Measurements from ENCODE around the gene AGAP1.
"Not testable (repeated sequence)": the region's sequence is repeated elsewhere in the genome, so short reads cannot be mapped to it uniquely, and the experiment has no call there.

AGAP1 gene

DNA sequence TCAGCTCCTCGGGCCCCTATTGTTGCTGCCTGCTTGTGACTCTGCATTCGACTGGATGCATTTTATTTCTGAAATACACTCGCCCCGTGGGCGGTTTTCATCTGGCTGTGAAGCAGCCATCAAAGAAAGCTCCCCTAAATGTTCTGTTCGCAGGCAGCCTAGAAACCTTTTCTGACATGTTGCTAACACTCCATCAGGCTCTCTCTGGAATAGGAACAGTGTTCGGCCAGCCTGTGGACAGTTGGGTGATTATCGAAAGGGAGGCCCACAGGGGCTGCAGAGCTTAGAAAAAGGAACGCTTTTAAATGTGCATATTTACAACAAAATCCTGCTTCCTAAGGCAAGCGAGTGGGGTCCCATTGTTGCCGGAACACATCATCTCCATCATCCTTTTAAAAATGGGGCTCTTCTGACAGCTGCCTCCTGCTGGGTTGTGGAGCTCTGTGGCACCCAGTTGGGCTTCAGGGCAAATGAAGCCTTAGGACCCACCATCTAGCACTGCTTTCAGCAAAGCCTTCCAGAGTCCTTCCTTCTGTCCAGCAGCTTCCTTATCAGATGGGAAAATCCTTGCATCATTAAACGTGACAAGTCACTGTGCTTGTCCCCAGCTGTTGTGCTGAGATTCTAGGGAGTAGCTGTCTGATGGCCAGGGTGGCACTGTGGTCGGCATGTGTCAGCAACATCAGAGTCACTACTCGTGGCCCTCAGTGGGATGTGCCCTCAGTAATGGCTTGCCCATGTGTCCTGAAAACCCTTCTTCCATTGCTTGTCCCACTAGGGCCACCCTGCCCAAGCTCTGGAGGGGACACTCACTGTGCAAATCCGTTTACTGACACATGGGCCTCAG lies 571.7 kb downstream of the AGAP1 start:
- DNase-seq (ENCODE audit: low read depth), result no peak

DNA sequence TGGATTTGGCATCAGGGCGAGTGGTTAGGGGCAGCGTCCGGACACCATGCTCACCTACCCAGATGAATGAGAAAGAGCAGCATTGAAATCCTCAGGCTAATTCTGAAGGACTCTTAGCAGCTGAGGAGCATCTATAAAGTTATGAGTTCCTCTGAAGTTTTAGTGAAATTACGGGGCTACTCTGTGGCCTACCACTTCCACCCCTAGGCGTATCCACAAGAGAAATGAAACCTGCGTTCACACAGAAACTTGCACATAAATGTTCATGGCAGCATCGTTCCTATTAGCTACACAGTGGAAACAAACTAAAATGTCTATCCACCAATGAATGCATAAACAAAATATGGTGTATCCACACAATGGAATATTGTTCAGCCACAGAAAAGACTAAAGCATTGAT lies 576.4 kb downstream of the AGAP1 start:
- no peak for DNase-seq (ENCODE audit: low read depth)

DNA sequence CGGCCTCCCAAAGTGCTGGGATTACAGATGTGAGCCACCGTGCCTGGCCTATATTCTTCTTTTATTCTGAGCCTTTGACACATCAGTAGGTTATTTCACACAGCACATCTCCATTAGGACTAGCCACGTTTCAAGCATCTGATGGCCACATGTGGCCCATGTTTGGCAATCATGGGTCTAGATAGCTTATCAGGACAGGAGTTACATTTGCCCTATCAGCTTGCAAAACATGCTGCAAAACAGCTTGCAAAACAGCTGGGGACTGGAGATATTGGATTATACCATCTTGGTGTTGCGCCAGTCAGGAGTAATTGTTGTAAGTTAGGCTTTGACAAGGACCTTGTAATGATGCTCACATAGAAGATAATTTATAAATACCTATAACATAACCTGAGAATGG lies 579.4 kb downstream of the AGAP1 start:
- DNase-seq (ENCODE audit: low read depth), result no peak

DNA sequence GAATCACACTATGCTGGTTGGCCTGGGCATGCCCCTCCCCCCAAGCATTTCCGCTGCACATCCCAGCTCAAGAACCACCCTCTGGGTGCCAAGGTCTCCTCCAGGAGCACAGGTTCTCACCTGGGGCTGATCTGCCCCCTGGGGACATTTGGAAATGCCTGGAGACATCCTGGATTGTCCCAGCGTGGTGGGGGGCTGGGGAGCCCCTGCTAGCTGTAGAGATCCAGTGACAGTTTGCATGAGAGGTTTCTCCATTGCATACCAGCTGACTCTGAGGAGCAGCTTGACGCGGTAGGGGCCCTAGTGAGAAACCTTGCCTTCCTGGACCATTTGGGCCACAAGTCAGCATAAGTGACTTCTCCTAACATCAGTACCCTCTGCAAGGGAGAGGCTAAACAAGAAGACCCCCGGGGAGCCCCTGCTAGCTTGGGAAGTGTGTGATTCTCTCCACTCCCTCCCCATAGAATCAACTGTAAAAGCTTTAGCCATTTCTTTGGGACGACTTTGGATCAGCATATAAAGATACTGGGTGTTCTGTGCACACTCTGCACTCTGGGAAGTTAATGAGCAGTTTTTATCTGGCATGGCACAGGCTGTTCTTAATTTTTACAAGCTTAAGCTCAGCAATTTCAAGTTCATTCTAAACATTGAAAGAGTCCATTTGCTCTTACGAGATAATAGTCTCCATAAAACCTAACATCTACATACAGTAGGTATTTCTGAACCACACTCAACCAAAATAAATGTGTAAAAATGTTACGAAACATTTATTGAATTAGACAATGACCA lies 580.2 kb downstream of the AGAP1 start:
- DNase-seq (ENCODE audit: low read depth), result no peak

DNA sequence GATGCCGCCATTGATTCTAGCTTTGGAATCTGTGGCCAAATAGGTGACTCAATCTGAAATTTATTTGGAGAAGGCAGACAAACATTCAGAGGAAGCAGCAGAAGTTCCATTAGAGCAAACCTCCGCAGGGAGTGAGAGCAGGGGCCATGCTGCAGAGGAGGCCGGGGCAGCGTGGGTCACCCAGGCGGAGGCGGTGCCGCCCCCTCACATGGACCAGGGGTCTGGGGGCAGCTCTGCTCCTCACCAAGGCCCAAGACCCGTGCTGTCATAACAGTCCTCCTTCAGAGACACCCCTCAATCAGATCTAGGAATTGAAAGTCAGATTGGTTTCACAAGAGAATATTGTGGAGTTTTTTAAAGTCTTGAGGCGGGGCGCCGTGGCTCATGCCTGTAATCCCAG lies 582.0 kb downstream of the AGAP1 start:
- DNase-seq (ENCODE audit: low read depth), result no peak

DNA sequence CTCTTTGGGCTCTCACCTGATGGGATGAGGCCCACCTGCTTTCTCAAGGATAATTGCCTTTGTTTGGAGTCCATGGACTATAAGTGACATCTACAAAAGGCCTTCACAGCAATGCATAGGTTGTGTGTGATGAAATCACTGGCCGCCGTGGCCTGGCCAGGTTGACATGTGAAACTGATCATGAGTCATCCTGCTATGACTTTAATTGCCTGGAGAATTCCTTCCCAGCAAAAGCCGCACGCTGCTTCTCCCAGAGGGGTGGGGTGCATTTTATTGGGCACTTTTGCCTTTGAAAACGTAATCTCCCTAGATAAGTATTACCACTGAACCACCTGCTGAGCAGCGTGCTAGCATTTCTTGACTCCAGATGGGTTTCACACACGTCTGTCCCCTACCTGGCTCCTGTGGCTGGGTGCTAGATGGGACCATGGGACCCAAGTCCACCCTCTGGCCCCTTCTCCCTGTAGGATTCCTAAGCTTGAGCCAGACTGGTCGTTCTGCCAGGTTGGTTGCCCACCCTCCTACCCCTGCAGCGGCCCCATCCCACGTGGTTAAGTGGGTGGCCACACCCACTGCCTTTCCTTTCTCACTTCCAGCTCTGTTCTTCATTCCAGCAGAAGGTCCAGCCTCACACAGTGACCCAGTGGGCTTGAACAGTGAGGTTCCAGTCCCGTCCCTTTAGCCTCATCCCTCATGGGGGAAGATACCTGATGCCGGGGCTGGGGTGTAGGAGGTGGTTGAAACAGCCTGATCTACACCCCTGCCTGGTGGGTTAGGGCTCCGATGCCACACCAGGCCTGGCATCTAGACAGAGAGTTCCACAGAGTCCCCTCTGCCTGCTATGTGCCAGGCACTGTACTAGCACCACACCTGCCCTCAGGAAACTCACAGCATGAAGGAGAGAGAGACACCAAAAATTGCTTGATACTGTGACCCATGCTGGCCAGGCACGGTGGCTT lies 584.7 kb downstream of the AGAP1 start:
- DNase-seq (ENCODE audit: low read depth), result no peak

DNA sequence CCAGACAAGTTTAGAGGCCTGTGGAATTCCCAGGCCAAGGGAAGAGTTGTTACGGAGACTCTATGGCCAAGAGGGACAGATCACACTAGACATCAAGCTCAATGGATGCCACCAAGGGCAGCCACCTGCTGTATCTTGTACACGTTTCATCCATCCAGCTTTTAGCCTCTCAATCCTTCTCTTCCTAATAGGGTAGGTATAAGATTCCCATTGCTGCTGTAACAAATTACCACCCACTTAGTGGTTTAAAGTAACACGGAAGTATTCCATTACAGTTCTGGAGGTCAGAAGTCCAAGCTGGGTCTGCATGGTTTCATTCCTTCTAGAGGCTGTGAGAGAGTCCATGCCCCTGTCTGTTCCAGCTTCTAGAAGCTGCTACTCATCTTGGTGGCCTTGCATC lies 586.6 kb downstream of the AGAP1 start:
- DNase-seq (ENCODE audit: low read depth), result no peak

DNA sequence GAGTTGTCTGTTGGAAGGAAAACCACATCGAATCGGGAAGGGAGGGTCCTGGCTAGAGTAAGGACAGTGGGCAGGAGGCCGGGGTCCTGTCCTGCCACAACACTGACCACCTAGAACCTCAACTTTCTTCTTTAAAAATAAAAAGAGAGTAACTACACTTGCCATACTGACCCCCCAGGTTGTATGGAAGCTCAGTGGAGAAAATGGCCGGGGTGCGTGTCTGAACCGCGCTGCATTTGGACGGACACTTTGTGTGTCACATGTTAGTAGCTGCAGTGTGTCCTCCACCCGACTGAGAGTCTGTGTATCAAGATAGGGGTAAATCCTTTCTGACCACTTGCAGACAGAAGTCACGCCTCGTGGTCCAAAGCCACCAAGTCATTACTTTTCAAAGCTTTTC lies 587.3 kb downstream of the AGAP1 start:
- no peak for DNase-seq (ENCODE audit: low read depth)

DNA sequence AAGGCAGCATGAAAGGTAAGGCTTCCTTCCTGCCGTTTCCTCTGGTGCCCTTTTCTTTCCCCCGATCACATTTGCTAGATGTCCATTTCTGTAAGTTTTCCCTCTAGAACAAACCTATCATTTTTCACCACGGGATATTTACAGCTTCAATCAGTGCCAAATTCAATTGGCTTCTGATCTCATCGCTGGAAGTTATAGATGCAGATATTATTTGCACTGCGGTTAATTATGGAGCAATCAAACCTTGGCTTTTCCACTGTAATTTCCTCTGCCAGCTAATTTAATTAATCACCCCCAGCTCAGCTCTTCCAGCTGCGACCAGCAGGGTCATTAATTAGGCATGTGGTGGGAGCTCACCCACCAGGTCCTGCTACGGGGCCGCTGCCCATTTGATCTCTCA lies 588.2 kb downstream of the AGAP1 start:
- no peak for DNase-seq (ENCODE audit: low read depth)

DNA sequence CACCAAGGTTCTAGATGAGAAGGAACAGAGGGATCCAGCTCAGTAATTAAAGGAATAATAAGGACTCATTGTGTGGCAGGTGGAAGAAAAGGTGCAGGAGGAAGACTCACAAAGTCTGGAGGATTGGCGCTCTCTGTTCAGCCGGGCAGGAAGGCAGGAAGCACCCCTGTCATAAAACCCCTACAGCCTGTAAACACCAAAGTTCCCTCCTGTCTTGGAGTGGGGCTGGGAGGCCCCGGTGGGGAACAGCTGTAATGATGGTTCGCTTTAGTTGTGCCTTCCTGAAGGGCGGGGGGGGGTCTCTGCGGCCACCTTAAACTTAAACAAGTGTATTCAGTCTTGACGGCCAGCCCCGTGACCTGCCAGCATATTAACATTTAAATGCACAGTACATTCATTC lies 590.1 kb downstream of the AGAP1 start:
- DNase-seq (ENCODE audit: low read depth), result no peak

DNA sequence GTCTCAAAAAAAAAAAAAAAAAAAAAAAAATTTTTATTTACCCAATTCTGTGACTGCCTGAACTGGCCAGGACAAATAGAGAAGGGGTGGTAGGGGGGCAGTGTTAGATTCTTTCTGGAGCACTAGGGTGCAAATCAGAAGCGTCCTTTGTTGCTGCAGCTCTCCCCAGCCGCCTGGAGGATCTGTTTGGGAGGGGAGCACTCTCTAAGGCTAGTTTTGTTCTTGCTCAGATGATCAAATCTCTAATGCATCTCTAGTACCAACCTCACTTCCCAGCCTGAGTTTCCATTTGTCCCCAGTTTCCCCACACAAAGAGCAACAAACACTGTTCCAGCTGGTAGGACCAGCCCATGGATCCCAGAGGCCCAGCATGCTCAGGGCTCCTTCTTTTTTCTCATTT lies 591.4 kb downstream of the AGAP1 start:
- no peak for DNase-seq (ENCODE audit: low read depth)

DNA sequence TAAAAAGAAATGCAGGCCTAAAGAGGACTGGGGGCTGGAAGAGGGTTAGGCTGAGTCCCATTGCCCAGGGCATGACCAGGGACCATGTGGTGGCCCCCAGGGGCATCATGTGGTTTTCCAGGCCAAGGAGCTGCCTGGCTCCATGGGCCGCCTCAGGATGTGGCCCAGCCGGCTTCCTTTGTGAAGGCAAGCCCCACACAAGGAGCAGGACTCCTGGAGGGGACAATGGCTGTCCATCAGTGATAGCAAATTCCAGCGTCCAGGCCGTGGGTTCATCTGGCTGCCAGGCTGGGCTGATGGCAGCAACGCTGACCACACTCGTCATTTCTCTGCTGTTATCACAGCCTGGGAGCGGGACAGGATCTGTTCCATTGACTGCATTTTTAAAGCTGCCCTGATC lies 591.8 kb downstream of the AGAP1 start:
- DNase-seq (ENCODE audit: low read depth), result no peak

DNA sequence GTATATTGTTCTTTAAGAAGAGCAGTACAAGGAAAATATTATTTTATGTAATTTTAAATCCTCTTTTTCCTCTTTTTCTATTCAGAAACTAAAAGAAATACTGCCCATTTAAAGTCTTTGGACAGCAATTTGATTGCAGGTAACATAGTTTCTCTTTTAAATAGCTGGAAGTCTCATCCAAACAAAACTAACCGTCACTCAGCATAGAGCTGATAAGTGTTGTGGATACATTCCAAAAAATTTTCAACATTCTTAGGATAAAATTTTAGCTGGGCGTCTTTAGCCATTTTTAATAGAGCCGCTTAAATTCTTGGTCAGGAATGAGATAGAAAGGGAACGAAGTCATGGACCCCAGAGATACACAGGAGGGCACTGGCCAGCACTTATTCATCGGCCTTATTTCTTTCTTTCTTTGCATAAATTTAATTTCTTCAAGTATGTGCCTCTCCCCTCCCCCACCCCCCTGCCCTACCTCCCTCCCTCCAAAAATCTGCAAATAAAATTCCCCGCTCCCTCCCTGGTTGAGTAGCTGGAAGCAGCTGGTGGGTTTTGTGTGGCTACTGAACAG lies 592.6 kb downstream of the AGAP1 start:
- no peak for DNase-seq (ENCODE audit: low read depth)

DNA sequence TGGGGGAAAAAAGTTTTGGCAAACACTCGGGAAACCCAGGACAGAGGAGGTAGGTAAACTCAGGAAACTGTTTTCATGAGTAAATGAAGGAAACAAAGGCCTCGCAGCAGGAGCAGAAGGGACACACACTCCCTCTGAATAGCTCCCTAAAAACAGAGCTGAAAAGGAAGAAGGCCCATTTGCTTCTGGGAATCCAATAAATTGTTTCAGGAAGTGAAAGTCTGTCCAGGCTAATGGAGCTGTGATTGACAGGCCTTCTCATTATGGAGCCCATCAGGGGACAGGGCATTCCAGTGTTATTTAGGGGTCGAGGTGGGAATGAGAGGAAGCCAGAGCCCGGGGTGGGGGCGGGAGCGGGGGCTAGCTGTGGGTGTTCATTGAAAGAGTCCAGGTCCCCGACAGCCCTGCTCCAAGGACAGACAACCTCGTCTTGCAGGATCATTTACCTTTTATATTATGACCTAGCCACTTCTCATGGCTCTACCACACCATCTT lies 593.2 kb downstream of the AGAP1 start:
- no peak for DNase-seq (ENCODE audit: low read depth)

DNA sequence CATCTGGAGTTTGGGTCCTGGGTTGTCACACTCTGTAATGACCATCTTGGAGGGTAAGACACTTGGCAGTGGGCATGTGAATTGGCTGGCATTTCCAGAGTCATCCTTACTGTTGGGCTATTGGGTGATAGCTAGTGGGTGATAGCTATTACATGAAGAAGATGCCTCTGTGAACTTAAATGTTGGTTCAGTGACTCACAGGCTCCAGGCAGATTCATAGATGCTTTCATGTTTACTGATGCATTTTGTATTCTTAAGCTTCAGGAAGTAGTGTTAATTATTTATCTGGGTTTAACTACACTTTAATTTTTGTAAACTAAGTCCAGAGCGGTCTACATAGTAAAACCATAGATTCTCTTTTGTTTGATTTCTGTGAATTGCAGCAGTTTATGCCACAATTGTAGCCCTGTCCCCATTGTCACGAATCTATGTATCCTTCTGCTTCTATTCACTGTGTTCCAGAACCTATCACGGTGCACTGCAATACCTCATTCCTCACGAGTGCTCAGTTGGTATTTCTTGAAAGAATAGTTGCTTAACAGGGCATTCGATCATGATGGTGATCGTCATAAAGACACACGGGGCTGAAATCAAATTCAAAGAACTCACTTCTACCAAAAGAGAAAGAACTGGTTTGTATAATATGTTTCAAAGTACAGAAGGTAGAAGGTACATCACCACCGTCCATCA lies 594.7 kb downstream of the AGAP1 start:
- DNase-seq (ENCODE audit: low read depth), result no peak

DNA sequence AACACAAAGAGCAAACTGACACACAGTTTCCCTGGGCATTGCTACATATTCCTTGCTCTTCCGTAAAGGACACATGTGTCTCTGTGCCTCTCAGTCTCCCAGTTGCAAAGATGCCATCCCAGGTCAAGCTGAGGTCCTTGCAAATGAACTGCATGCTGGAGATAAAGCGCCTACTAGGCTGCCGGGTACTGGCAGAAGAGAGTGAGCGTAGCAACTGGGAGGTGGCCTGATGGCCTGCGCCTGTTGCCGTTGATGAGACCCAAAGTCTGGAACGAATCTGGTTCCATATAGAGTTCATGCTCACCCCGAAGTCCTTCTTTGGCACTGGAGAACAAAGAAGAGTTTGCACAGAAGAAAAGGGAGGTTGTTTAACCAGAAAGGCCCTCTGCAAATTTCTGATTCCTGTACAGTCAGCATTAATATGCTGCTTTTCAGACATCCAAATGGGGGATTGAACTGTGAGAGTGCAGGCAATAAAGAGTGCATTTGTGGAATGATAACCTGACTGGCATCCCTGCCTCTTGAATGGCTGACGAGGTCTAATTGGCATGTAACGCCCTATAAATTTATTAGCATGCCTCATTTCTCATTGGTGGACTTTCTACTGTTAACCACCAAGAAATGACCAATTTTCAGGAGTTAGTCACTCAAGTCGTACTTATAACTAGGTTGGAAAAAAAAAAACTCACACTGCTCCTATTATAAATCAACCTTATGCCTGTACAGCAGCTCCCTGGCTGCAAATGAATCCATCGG lies 595.6 kb downstream of the AGAP1 start:
- no peak for DNase-seq (ENCODE audit: low read depth)

DNA sequence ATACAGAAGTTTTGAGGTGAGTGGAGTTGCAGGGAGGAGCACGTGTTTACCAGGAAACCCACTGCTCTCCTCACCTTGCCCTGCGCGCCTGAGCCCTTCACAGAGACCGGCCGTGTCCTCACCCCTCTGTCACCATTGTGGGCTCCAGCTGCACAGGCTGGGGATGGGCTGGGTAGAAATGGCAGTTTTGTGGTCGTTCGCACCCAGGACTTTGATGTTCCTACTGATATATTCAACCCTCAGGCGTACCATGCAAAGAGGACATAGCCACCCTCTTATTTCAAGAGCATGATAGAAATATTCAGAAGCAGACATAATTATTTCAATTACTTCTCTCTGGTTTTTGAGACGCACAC lies 596.2 kb downstream of the AGAP1 start:
- no peak for DNase-seq (ENCODE audit: low read depth)

DNA sequence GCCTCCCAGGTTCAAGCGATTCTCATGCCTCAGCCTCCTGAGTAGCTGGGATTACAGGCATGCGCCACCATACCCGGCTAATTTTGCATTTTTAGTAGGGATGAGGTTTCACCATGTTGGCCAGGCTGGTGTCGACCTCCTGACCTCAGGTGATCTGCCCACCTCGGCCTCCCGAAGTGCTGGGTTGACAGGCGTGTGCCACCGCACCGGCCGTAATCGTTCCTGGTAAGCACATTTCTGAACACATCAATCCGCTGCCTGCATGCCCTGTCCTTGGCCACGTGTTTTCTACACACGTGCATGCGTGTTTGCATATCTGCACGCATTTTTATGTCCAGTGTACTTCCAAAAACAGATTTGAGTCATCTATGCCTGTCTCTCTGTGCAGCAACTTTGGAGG lies 597.0 kb downstream of the AGAP1 start:
- DNase-seq (ENCODE audit: low read depth), result not testable (repeated sequence)

DNA sequence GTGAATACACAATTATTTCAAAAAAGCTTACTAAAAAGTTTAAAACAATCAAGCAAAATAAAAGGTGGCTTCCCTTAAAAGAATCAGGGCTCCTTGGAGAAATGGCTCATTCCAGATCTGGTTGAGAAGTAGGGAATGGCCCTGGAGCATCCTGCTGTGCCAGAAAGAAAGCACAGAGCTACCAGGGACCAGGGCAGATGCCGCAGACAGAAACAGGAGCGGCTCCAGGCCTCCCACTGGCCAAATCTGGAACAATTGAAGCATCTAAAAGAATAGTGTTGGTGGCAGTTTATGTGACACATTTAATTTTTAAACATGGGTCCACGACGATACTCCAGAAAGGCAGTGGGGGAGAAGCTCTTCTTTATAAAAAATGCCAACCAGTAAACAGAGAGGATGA lies 598.9 kb downstream of the AGAP1 start:
- no peak for DNase-seq (ENCODE audit: low read depth)

DNA sequence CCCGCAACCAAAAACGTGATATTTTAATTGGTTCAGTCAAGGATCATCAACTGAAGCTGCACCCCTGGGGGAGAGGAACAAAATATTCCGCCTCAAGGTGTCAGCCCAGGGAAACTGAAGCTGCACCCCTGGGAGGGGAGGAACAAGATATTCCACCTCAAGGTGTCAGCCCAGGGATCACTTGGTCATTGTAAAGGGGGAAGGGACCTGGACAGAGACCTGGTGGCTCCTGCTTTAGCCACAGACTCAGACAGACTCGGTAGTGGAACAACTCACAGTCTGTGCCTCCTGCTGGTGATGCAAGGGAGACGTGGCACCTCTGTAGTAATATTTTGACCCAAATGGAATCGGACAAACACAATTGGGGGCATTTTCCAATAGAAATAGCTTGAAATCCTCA lies 599.3 kb downstream of the AGAP1 start:
- no peak for DNase-seq (ENCODE audit: low read depth)

DNA sequence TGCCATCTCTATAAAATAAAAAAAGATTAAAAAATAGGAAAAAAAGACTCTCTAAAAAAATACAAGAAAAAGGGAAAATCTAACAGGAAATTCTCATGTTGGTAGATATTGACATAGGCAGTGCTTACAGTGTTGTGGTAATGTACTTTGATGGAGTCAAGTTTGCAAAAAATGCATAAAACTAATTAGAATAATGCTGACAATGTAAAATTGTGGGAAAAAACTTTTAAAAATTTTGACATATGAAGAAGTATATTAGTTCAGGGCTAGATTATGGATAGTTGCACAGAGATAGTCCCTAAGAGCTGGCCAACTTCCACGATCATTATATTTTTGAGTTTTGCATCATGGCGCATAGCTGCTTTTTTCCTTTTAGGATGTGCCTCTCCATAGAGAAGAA lies 601.7 kb downstream of the AGAP1 start:
- no peak for DNase-seq (ENCODE audit: low read depth)
